GM12891 (cell line): ENCODE measurements around the gene FOXF1.

ENCODE experiments used
- PAX5 ChIP-seq: IDR thresholded peaks from 2 replicates; pipeline ENCODE4 v1.6.1; 2011; ENCODE audit warnings: low read length, moderate library complexity, mild to moderate bottlenecking; ENCODE audit not compliant: insufficient read depth, severe bottlenecking
- POLR2A ChIP-seq: IDR thresholded peaks from 2 replicates; pipeline ENCODE4 v1.6.1; 2011; ENCODE audit warnings: low read depth, low read length, control low read depth
- POLR2AphosphoS5 ChIP-seq: IDR thresholded peaks from 2 replicates; pipeline ENCODE4 v1.6.1; 2011; ENCODE audit warnings: low read depth, low read length, control low read depth
- POU2F2 ChIP-seq: IDR thresholded peaks from 2 replicates; pipeline ENCODE4 v1.6.1; 2011; ENCODE audit warnings: low read depth, mild to moderate bottlenecking, control low read depth, low read length, moderate library complexity
- SPI1 ChIP-seq: IDR thresholded peaks from 2 replicates; pipeline ENCODE4 v1.6.1; 2011; ENCODE audit warnings: low read depth, low read length, control low read depth
- TAF1 ChIP-seq: IDR thresholded peaks from 2 replicates; pipeline ENCODE4 v1.6.1; 2011; ENCODE audit warnings: low read depth, low read length, control low read depth

DNA sequence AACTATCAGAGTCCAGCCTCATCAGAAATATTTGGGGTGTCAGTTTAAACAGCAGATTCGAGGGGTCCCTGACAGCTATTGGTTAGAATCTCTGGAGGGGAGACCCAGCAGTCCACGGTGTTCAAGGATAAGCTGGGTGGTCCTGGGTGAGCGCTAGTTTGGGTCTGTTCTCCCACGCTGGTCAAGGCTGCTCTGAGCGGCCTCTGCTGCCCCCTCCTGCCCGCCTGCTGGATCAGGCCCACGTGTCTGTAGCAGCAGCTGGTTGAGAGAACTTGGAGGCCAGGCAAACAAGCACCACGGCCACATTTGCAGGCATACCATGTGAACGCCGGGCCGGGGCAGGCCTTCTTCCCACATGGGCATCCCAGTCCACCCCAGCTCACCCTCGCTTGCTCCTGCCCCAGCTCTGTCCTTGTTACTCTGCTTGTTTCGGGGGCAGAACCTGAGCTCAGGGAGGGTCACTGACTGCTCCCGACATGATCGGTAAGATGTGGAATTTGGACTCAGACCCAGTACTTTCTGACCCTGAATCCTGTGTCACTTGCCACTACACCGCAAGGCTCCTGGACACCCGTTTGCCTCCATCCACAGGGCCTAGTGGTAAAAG is 7.4 kb downstream of the FOXF1 start:
- TF ChIP-seq POLR2A (no peak), POLR2AphosphoS5 (no peak), TAF1 (no peak), POU2F2 (no peak), PAX5 (no peak), SPI1 (no peak)
